Measurements from ENCODE around the gene RAPGEF5. TPM values are rescaled to one million over a fixed set of nuclear protein-coding genes. Genes with fewer than 3 reads are reported as not detected.

The RAPGEF5 gene
- total RNA-seq, 1 donor from 2014 or later: 230 TPM

- no peak for DNase-seq (ENCODE audit: extremely low read depth, low read depth, low spot score)
Measured at GRCh38 chr7:22195397-22196172, 161.4 kb downstream of the RAPGEF5 start.

- no peak for DNase-seq (ENCODE audit: extremely low read depth, low read depth, low spot score)
Measured at GRCh38 chr7:22194658-22195273, 162.2 kb downstream of the RAPGEF5 start.

GRCh38 chr7:22193450-22193983, 163.4 kb downstream of the RAPGEF5 start:
- no peak for DNase-seq (ENCODE audit: extremely low read depth, low read depth, low spot score)

- DNase-seq (ENCODE audit: extremely low read depth, low read depth, low spot score): no peak
Measured at GRCh38 chr7:22192801-22193200, 164.2 kb downstream of the RAPGEF5 start.

GRCh38 chr7:22190736-22191135, 166.2 kb downstream of the RAPGEF5 start:
- no peak for DNase-seq (ENCODE audit: extremely low read depth, low read depth, low spot score)

GRCh38 chr7:22189741-22190140, 167.2 kb downstream of the RAPGEF5 start:
- DNase-seq (ENCODE audit: extremely low read depth, low read depth, low spot score): no peak

- no peak for DNase-seq (ENCODE audit: extremely low read depth, low read depth, low spot score)
Measured at GRCh38 chr7:22189230-22189629, 167.7 kb downstream of the RAPGEF5 start.

GRCh38 chr7:22187691-22188348, 169.1 kb downstream of the RAPGEF5 start:
- DNase-seq (ENCODE audit: extremely low read depth, low read depth, low spot score): no peak

GRCh38 chr7:22185559-22185958, 171.4 kb downstream of the RAPGEF5 start:
- no peak for DNase-seq (ENCODE audit: extremely low read depth, low read depth, low spot score)

GRCh38 chr7:22184549-22185199, 172.3 kb downstream of the RAPGEF5 start:
- DNase-seq (ENCODE audit: extremely low read depth, low read depth, low spot score): no peak

- no peak for DNase-seq (ENCODE audit: extremely low read depth, low read depth, low spot score)
Measured at GRCh38 chr7:22183522-22184280, 173.3 kb downstream of the RAPGEF5 start.

- no peak for DNase-seq (ENCODE audit: extremely low read depth, low read depth, low spot score)
Measured at GRCh38 chr7:22182149-22182548, 174.8 kb downstream of the RAPGEF5 start.

GRCh38 chr7:22181663-22182062, 175.3 kb downstream of the RAPGEF5 start:
- DNase-seq (ENCODE audit: extremely low read depth, low read depth, low spot score): no peak

GRCh38 chr7:22179442-22179879, 177.5 kb downstream of the RAPGEF5 start:
- no peak for DNase-seq (ENCODE audit: extremely low read depth, low read depth, low spot score)

GRCh38 chr7:22178735-22179134, 178.2 kb downstream of the RAPGEF5 start:
- DNase-seq (ENCODE audit: extremely low read depth, low read depth, low spot score): no peak

- DNase-seq (ENCODE audit: extremely low read depth, low read depth, low spot score): no peak
Measured at GRCh38 chr7:22176791-22177412, 180.1 kb downstream of the RAPGEF5 start.

- no peak for DNase-seq (ENCODE audit: extremely low read depth, low read depth, low spot score)
Measured at GRCh38 chr7:22174574-22174953, 182.4 kb downstream of the RAPGEF5 start.

- no peak for DNase-seq (ENCODE audit: extremely low read depth, low read depth, low spot score)
Measured at GRCh38 chr7:22173685-22174573, 183.0 kb downstream of the RAPGEF5 start.

- DNase-seq (ENCODE audit: extremely low read depth, low read depth, low spot score): no peak
Measured at GRCh38 chr7:22168129-22168634, 188.8 kb downstream of the RAPGEF5 start.
